ENCODE measurements around the gene ZNF451.

The ZNF451 gene

GRCh38 chr6:57162516-57162915 lies 72.5 kb downstream of the ZNF451 start:
- peak; percentile 11 for DNase-seq

GRCh38 chr6:57163956-57164355 lies 74.0 kb downstream of the ZNF451 start:
- DNase-seq: no peak

GRCh38 chr6:57165080-57165479 lies 75.1 kb downstream of the ZNF451 start:
- no peak for DNase-seq

DNA sequence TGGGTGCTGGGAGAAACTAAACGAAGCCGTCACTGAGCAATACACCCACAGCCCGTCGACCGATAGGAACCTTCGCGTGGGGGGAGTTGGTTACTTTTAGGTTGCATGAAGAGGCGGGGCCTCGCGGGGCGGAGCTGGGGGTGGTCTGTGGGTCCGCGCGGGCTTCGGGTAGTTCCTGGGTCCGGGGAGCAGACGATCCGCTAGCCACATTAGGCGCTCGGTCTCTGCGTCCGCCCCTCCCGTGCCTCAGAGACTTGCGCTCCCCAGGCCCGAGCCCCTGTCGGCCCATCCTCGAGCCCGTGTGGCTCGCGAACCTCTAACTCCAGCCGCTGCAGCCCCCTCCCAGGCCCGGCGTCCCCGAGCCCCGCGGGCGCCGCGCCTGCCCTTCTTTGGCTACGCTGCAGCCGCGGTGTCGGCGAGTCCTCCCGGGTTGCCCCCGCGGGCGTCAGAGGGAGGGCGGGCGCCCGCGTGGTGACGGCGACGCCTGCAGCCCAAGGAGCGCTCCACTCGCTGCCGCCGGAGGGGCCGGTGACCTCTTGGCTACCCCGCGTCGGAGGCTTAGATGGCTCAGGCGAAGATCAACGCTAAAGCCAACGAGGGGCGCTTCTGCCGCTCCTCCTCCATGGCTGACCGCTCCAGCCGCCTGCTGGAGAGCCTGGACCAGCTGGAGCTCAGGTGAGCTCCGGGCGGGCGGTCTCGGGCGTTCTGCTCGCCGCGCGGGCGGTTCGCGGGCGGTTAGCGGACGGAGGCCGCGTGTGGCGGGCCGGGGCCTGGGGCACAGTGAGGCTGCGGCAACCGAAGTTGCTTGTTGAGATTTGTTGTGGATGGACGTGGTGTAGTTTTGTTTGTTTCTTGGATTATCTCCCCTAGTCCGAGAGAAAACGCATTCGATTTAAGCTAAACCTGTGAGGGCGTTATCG lies 82.4 kb downstream of the ZNF451 start, which contains the start of gene BAG2:
TSS of gene BAG2 (plus strand) at position 191 of the 920 bp plus-strand sequence. CDS start at position 563, 372 bp downstream.
- peak; percentile 89 for DNase-seq

GRCh38 chr6:57173056-57173885 lies 83.3 kb downstream of the ZNF451 start:
- DNase-seq: peak; percentile 45

- DNase-seq: peak; percentile 83
Measured at GRCh38 chr6:57173886-57174510, 84.0 kb downstream of the ZNF451 start.

- DNase-seq: no peak
Measured at GRCh38 chr6:57174511-57174907, 84.5 kb downstream of the ZNF451 start.

DNA sequence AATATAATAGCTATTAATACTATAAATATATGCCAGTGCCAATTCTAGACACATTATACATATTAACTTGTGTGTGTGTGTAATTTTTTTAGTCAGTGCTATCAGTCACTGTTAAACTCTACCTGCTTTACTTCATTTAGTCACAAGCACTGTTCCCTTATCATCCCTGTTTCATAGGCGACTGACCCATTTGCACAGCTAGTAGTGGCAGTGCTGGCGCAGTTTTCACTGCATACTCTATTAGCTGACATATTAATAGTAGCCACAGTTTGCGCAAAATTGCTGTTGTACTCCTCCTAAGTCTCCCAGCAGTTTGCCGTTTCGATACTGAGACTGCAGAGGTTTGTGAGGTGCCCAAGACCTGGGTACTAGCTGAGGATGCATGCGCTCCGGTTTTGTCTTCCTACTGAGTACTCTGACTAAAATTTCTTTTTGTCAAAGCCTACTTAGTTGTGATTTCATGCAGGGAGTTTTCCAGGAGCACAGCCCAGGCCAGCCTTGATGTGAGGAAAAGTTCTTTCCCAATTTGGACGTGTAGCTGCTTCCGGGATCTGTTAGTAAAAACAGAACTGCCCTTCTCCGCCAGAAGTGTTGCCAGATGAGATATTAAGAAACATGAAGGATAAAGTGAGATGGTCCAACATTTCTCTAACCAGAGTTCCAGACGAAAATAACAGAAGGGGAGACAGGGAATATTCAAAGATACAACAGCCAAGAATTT lies 87.7 kb downstream of the ZNF451 start:
- DNase-seq: peak; percentile 53

- no peak for DNase-seq
Measured at GRCh38 chr6:57180596-57180995, 90.6 kb downstream of the ZNF451 start.

DNA sequence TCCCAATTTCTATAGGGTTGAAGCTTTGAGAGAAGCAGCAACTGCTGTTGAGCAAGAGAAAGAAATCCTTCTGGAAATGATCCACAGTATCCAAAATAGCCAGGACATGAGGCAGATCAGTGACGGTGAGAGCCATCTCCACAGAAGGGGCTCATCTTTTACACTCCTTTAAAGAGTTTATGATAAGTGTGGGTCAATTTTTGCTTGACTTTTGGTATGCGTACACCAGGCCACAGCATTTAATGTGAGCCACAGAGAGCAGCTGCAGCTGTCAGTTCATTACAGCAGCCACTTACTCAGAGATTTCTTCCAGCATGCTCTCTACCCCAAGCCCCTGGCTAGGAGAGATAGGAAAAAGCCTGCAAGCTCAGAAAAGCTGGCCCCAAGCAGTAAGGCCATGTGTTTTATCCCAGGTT lies 92.0 kb downstream of the ZNF451 start:
- no peak for DNase-seq

GRCh38 chr6:57183336-57183735 lies 93.3 kb downstream of the ZNF451 start:
- no peak for DNase-seq

DNA sequence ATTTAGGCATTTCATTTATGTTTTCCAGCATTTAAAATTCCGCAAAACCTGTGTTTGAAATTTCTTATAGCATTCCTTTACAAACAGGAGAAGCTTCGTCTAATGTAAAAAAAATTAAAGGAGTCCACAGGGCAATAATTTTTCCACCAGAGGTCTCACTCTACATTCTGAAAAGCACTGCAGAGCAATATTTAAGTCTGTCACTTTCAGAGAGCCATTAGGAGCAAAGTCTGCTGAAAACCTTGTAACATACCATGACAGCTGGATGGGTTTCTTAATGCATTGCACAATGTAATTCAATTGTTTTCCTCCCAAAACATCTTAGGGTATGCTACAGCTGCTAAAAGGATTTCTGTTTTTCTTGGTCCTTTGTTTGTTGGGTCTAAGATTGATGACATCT lies 100.2 kb downstream of the ZNF451 start:
- peak; percentile 69 for DNase-seq

GRCh38 chr6:57193177-57193576 lies 103.2 kb downstream of the ZNF451 start:
- DNase-seq: no peak

DNA sequence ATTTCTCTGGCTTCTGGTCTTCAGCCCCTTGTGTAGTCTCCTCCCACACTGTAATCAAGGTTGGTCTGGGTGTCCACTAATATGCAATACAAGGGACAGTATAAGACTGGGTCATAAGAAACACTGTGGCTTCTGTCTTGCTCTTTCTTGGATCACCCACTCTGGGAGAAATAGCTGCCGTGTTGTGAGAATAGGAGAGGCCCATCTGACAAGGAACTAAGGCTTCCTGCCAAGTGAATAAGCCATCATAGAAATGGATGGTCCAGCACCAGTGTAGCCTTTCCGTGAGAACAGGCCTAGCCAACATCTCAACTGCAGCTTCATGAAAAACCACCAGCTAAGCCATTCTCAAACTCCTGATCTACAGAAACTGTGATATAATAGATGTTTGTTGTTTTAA lies 105.5 kb downstream of the ZNF451 start:
- DNase-seq: no peak

GRCh38 chr6:57198926-57199636 lies 109.1 kb downstream of the ZNF451 start:
- DNase-seq: no peak

DNA sequence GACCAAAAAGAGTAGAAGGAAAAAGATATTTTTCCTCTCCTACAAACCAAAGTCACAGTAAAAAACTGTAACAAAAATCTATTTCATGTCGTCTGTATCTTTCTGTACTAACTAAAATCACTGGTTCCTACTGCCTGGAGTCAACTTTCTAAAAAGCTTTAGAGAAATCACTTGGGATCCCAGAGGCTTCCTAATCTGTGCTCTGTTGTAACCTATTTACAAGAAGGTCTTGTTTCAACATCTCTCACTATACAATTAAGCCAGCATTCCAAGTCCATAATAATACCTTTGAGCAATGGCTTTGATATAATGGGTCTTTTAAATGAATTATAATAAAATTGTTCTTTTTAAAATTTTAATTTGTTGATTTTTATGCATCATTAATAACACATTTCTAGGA lies 111.7 kb downstream of the ZNF451 start:
- DNase-seq: no peak

GRCh38 chr6:57205550-57206328 lies 115.8 kb downstream of the ZNF451 start:
- DNase-seq: no peak

- peak; percentile 68 for DNase-seq
Measured at GRCh38 chr6:57207141-57207540, 117.2 kb downstream of the ZNF451 start.

- DNase-seq: no peak
Measured at GRCh38 chr6:57207872-57208271, 117.9 kb downstream of the ZNF451 start.

- no peak for DNase-seq
Measured at GRCh38 chr6:57209030-57209429, 119.0 kb downstream of the ZNF451 start.

GRCh38 chr6:57210060-57210459 lies 120.1 kb downstream of the ZNF451 start:
- no peak for DNase-seq

Measured in HCEC 1CT (cell line).